GM18873 (cell line): ENCODE measurements around the gene CLEC2L.

Experiments
- ATAC-seq: cut with Tn5 transposase; IDR thresholded peaks from one replicate; pipeline ENCODE4 v1.9.1; 2021; ENCODE audit warnings: mild to moderate bottlenecking, moderate library complexity, moderate number of reproducible peaks; ENCODE audit not compliant: unreplicated experiment, low FRiP score

Gene CLEC2L

GRCh38 chr7:139572704-139573385 is 49.4 kb downstream of the CLEC2L start:
- no peak for ATAC-seq

DNA sequence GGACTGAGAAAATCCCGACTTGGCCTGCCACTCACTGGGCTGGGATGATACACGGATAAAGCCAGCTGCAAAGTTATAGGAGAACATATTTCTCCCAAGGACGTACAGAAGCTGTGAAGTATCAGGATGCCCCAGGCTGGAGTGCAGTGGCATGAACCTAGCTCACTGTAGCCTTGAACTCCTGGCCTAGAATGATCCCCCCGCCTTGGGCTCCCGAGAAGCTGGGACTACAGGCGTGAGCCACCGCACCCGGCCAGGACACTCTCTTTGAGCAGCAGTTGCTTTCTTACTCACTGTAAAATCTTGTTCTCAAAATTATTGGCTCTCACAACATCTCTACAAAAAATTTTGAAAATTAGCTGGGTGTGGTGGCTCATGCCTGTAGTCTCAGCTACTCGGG is 50.4 kb downstream of the CLEC2L start:
- ATAC-seq = no peak

DNA sequence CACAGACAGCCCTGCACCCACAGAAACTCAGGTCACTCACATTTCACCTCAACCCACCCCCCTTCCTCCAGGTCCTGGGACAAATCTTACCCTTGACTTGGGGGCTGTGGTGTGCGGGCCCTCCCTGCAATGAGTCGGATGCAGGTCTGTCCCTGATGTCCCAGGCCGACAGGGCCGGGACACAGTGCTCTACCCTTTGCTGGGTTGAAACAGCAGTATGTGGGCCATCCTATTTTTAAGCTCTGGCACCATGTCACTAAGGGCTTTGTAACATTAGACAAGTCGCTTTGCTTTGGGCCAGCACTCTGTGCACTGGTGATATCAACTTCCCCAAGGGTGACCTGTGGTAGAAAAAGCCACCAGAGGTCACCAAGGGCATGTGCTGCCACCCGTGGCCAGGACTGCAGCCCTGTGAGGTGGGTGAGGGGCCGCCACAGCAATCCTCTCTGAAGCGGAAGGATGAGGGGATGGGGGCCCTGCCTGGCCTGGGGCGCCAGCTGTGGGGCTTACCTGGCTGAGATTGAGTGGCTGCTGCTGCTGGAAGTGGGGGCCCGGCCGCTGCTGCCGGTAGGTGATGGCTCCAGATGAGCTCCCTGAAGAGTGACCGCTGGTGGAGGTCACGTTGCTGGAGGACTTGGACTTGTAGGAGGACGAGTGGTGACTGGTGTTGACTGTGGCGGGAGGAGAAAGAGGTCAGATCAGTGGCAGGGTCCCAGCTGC is 51.3 kb downstream of the CLEC2L start:
- no peak for ATAC-seq

- no peak for ATAC-seq
Observed at GRCh38 chr7:139575338-139575680, 51.8 kb downstream of the CLEC2L start.

GRCh38 chr7:139576179-139576973 is 52.9 kb downstream of the CLEC2L start:
- ATAC-seq = no peak

DNA sequence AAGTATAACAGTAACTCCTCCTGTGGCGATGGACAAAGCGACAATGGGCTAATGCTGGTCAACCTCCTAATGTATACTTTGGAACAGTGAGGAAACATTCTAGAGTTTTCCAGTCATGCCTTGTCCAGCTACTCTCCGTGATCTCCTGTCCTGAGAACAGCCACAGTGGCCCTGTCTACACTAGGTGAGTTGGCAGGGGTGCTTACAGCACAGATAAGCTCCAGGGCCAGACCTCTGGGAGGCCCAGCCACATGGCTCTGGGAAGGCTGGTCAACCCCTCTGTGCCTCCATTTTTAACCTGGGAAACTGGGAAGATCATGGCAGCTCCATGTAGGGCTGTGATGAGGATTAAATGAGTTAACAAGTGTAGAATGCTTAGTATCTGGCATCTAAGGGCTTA is 57.0 kb downstream of the CLEC2L start:
- ATAC-seq = no peak

GRCh38 chr7:139582130-139582650 is 58.7 kb downstream of the CLEC2L start:
- ATAC-seq = no peak

GRCh38 chr7:139582671-139583155 is 59.2 kb downstream of the CLEC2L start:
- no peak for ATAC-seq

- no peak for ATAC-seq
Observed at GRCh38 chr7:139583826-139584553, 60.5 kb downstream of the CLEC2L start.

GRCh38 chr7:139585042-139585441 is 61.6 kb downstream of the CLEC2L start:
- ATAC-seq = no peak

DNA sequence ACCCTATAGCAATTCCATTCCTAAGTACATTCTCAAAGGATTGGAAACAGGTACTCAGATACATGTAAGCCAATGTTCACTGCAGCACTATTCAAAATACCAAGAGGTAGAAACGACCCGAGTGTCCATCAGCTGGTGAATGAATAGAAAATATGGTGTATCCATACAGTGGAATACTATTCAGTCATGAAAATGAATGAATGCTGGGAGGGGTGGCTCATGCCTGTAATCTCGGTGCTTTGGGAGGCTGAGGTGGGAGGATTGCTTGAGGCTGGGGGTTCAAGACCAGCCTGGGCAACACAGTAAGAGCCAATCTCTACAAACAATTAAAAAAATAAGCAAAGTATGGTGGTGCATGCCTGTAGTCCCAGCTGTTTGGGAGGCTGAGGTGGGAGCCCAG is 62.8 kb downstream of the CLEC2L start:
- ATAC-seq = no peak

- no peak for ATAC-seq
Observed at GRCh38 chr7:139587535-139587934, 64.0 kb downstream of the CLEC2L start.

DNA sequence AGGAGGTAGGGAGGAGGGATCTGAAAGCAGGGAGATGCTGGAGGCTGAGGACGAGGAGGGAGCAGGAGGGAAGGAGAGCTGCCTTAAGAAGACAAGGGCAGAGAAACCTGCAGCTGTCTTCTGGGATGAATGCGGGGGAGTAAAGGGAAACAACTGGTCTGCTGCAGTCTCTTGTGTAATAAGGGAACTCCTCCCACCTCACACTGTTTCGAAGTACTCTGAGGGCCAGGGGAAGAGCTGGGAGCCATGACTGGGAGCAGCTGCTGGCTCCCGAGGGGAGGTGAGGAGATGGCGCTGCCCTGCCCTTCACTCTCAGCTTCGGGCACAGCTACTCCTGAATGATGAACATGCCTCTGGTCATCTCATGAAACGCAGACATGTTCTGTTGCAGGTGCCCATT is 65.1 kb downstream of the CLEC2L start:
- no peak for ATAC-seq

DNA sequence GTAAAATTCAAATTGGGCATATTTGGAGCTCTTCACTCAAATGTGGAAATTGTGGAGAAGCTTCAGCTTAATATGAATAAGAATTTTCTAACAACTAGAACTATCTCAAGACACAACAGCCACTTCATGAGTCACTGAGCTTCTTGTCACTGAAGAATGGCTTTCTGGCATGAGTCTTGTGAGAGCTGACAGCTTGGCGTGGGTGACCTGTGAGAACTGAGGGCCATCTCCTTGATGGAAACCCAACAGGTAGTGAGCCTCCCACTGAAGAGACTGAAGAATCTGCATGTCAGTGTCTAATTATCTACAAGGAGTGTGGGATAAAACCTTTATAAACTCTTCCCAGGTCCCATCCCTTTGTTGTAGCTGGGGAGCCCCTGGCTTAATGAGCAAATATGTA is 66.0 kb downstream of the CLEC2L start:
- ATAC-seq = no peak

- no peak for ATAC-seq
Observed at GRCh38 chr7:139591550-139592195, 68.2 kb downstream of the CLEC2L start.

- no peak for ATAC-seq
Observed at GRCh38 chr7:139592801-139593461, 69.4 kb downstream of the CLEC2L start.

GRCh38 chr7:139594090-139594489 is 70.6 kb downstream of the CLEC2L start:
- no peak for ATAC-seq
